Measurements from ENCODE around the gene PDCL3.

The PDCL3 gene

GRCh38 chr2:100613719-100614118 is 50.9 kb downstream of the PDCL3 start:
- FAIRE-seq = no peak

DNA sequence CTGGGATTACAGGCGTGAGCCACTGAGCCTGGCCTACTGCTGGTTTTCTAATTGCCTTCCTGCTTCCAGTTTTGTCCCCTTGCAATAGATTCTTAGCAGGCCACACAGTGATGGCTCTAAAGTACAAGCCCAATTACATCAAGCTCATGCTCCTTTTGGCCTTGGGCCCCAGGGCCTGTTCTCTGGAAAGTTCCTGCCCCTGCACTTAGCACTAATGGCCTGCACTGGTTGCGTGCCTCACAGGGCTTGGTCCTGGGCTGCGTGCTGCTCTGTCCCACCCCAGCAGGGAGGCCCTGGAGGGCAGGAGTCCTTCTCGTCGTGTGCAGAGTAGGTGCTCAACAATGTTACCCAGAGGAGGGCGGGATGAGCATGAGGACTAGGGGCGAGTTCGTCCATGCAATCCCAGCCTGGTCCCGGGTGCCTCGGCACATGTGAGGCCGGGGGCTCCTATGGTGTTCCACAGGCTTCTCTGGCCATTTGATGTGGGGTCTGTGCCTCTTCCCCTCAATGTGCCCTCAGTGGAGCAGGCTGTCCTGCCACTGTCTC is 51.7 kb downstream of the PDCL3 start:
- no peak for FAIRE-seq

DNA sequence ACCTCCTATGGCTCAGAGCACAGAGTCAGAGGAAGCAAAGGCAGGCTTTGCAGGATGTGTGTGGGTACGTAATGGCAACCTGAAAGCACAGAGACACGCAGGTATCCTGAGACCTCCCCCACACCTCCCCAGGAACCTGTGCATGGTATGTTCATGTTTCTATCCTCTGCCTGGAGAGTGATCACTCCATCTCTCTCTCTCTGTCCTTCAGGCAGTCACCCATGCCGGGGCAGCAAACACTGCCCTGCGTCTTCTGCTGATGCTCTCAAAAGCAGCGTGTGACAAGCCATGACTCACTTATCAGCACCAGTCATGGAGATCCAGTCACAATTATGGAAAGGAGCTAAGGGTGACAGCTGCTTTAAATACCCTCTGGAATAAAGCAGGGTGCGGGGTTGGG is 52.7 kb downstream of the PDCL3 start:
- FAIRE-seq = no peak

GRCh38 chr2:100615886-100616285 is 53.1 kb downstream of the PDCL3 start:
- no peak for FAIRE-seq

DNA sequence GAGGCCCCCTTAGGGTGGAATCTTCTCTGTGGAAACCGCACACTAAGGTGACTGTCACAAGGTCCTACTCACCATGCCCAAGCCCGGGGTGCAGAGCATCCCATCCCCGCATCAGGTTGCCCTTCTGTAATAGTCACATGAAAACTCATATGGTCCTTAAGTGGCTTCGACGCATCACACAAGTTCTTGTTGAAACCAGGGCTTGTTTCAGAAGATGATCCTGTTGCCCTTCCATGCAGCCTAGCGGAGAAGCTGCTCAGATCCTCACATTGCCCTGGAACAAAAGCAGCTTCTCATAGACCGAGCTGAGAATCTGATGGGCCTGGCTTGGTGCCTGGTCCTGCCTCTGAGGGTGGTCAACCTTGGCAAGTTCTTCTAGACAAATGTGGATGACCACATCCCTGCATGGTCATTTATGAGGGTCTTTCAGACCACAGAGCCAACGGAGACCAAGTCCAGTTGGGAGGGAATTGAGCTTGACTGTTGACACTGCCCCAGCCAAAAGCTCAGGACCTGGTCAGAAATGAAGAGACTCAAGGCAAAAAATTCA is 54.1 kb downstream of the PDCL3 start:
- no peak for FAIRE-seq

GRCh38 chr2:100619951-100620350 is 57.2 kb downstream of the PDCL3 start:
- no peak for FAIRE-seq

DNA sequence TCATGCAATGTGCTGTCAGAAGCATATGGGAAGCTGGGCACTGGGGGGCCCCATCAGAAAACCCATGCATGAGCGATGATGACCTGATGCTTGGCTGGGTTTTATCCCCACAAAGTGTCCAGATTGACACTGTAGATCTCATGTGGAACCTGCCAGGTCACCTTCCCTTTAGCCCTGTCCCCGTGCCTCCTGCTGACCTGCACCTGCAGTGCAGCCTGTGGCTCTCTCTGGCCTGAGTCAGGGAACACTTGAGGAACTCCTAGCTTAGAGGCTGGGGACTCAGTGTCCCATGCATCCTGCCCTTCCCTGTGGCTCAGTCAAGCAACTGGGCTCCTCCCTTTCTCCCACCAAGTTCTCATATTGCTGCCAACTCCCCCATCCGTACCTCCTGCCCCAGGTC is 57.7 kb downstream of the PDCL3 start:
- no peak for FAIRE-seq

- no peak for FAIRE-seq
These were observed 58.7 kb downstream of the PDCL3 start for GRCh38 chr2:100621371-100621951.

DNA sequence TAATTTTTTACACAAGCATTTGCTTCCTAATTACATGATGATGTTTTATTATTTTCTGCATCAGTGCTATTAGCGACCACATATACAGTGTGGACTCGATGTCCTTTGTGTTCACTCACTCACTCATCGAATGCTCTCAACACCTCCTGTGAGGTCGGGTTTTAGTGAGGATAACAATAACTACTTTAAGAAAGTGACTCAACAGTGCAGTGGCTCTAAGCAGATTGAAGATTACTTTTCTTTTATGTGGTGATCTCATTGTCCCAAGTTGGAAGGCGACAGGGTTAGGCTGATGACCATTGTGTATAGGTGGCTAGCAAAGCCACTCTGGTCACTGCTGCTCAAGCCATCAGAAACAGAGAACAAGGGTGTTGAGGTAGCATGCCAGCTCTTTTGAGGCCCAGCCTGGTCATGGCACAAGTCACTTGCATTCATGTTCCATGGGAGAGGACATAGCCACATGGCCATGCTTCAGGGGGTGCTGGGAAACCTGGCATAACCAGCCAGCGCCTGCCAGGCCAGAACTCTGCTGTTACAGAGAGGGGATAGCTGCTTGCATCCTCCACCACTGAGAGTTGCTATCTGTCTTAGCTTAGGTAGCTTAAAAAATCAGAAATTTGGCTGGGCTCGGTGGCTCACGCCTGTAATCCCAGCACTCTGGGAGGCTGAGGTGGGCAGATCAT is 60.4 kb downstream of the PDCL3 start:
- FAIRE-seq = no peak

DNA sequence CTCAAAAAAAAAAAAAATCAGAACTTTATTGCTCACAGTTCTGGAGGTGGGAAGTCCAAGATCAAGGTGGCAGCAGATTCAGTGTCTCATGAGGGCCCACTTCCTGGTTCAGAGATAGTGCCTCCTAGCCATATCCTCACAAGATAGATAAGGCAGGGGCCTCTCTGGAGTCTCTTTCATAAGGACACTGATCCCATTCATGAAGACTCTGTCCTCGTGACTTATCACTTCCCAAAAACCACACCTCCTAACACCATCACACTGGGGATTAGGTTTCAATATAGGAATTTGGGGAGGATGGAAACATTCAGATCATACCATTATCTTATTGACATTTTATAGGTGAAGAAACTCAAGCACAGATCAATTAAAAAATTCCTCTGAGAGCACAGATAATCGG is 61.1 kb downstream of the PDCL3 start:
- no peak for FAIRE-seq

GRCh38 chr2:100624536-100624935 is 61.7 kb downstream of the PDCL3 start:
- FAIRE-seq = no peak

DNA sequence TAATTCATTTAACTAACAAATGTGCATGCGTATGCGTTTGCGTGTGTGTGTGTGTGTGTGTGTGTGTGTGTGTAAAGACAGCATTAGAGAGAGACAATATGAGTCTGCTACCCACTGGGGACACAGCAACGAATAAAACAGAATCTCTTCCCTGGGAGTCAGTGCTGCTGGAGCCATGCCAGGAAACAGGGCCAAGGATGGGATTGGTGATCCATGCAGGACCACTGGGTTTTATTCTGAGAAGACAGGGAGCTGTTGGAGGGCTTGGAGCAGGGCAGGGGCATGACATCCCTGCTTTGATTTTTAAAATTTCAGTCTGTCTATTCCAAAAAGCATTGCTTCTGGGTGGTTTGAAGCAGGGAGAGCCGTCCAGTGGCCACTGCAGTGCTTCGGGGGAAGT is 62.9 kb downstream of the PDCL3 start:
- no peak for FAIRE-seq
